SK-N-MC (cell line): ENCODE results near the gene ARHGEF28.

Experiments used
- EZH2 ChIP-seq: fragments of 200-600 bp; sonication (generic); IDR thresholded peaks from one replicate; pipeline ENCODE4 v1.6.1; 2017; ENCODE audit warnings: antibody characterized with exemption
- POLR2AphosphoS5 ChIP-seq: IDR thresholded peaks from 2 replicates; pipeline ENCODE4 v1.6.1; 2012; ENCODE audit warnings: mild to moderate bottlenecking, low read depth, low read length, borderline replicate concordance

GRCh38 chr5:73691302-73692080, 65.5 kb downstream of the ARHGEF28 start:
- TF ChIP-seq EZH2 (no peak), POLR2AphosphoS5 (no peak)
